Caki2 (cell line): ENCODE data around the gene B3GALNT1. TPM values are rescaled to one million over a fixed set of nuclear protein-coding genes. Genes with fewer than 3 reads are reported as not detected.
A peak's percentile ranks its signal among the peaks of the same experiment; 100 is the strongest.
"Not testable (repeated sequence)": the region's sequence is repeated elsewhere in the genome, so short reads cannot be mapped to it uniquely, and the experiment has no call there.

Experiments
- DNase-seq: peaks from one replicate; pipeline ENCODE4 v3.0.0-alpha.2; 2015; ENCODE audit warnings: low read depth
- in situ Hi-C: cut with HindIII; loops from 2 replicates; pipeline ENCODE4 v1.10.0; 2016; ENCODE audit warnings: low sequenced_read_pairs, low pct_unique_long_range_greater_than_20kb, mixed read lengths
- total RNA-seq: library from RNA; depleted of rRNA; stranded (reverse); fragments of >200 nt; shearing (Covaris generic); gene quantifications from 2 replicates; pipeline ENCODE4 v1.2.3, GENCODE V29; 2014; ENCODE audit warnings: low replicate concordance; rRNA removed

The B3GALNT1 gene
- total RNA-seq, 1 experiment from 2014 or later: 11.9 TPM

- in situ Hi-C loops: no loop called here
- peak; percentile 94 for DNase-seq
Observed at GRCh38 chr3:161042023-161042501, 63.1 kb downstream of the B3GALNT1 start.

DNA sequence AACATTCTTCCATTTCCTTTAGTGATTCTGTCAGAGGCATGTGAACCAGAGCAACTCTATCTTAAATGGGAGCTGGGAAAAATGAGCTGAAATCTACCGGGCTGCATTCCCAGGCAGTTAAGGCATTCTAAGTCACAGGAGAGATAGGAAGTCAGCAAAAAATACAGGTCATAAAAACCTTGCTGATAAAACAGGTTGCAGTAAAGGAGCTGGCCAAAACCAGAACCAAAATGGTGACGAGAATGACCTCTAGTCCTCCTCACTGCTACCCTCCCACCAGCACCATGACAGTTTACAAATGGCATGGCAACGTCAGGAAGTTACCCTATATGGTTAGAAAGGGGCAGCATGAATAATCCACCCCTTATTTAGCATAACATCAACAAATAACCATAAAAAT, 66.4 kb downstream of the B3GALNT1 start:
- in situ Hi-C loops: no loop called here
- DNase-seq: no peak

GRCh38 chr3:161035711-161036110, 69.4 kb downstream of the B3GALNT1 start:
- in situ Hi-C loops: no loop called here
- no peak for DNase-seq

GRCh38 chr3:161034913-161035550, 70.1 kb downstream of the B3GALNT1 start:
- DNase-seq, in situ Hi-C loops: not testable (repeated sequence)

Other genes starting within 250 kb of the B3GALNT1 start
- 31.6 and 49.9 TPM in 2 replicates for gene NMD3, start 116.0 kb upstream of the B3GALNT1 start, total RNA-seq